Epithelial cell of esophagus (primary cell): Measurements from ENCODE around the gene FECH.
"Not testable (repeated sequence)": the region's sequence is repeated elsewhere in the genome, so short reads cannot be mapped to it uniquely, and the experiment has no call there.

Experiments used
- DNase-seq: peaks from one replicate; pipeline ENCODE4 v3.0.0; 2010; ENCODE audit warnings: low read depth
- H3K4me3 ChIP-seq: 2 replicates; pipeline ENCODE4 v1.5.1; 2011; ENCODE audit warnings: mild to moderate bottlenecking, low read length, control low read depth
- TF ChIP-seq, protein P1 (sequence below): IDR thresholded peaks from 2 replicates; pipeline ENCODE4 v1.5.1; 2011; ENCODE audit warnings: low read depth, mild to moderate bottlenecking, low read length, control low read depth, inconsistent platforms; ENCODE audit not compliant: insufficient read depth; ENCODE audit errors: missing control alignments

The FECH gene

GRCh38 chr18:57627488-57627887 lies 41.0 kb upstream of the FECH start:
- H3K4me3 ChIP-seq: no peak overlapping the region
- TF ChIP-seq, protein P1, sequence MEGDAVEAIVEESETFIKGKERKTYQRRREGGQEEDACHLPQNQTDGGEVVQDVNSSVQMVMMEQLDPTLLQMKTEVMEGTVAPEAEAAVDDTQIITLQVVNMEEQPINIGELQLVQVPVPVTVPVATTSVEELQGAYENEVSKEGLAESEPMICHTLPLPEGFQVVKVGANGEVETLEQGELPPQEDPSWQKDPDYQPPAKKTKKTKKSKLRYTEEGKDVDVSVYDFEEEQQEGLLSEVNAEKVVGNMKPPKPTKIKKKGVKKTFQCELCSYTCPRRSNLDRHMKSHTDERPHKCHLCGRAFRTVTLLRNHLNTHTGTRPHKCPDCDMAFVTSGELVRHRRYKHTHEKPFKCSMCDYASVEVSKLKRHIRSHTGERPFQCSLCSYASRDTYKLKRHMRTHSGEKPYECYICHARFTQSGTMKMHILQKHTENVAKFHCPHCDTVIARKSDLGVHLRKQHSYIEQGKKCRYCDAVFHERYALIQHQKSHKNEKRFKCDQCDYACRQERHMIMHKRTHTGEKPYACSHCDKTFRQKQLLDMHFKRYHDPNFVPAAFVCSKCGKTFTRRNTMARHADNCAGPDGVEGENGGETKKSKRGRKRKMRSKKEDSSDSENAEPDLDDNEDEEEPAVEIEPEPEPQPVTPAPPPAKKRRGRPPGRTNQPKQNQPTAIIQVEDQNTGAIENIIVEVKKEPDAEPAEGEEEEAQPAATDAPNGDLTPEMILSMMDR: no peak
- DNase-seq: peak; percentile 29

GRCh38 chr18:57624988-57625387 lies 38.5 kb upstream of the FECH start:
- DNase-seq: peak; percentile 47
- H3K4me3 ChIP-seq: no peak overlapping the region
- TF ChIP-seq, protein P1: no peak

- peak; percentile 24 for DNase-seq
- TF ChIP-seq, protein P1: no peak
These were observed 34.7 kb upstream of the FECH start for GRCh38 chr18:57621246-57621604.

GRCh38 chr18:57619876-57620275 lies 33.4 kb upstream of the FECH start:
- DNase-seq: no peak
- TF ChIP-seq, protein P1: no peak
- H3K4me3 ChIP-seq: no peak overlapping the region

More at GRCh38 chr18:57621246-57621604, 34.7 kb upstream of the FECH start:
- peak overlapping the region; percentile 95 for H3K4me3 ChIP-seq

DNA sequence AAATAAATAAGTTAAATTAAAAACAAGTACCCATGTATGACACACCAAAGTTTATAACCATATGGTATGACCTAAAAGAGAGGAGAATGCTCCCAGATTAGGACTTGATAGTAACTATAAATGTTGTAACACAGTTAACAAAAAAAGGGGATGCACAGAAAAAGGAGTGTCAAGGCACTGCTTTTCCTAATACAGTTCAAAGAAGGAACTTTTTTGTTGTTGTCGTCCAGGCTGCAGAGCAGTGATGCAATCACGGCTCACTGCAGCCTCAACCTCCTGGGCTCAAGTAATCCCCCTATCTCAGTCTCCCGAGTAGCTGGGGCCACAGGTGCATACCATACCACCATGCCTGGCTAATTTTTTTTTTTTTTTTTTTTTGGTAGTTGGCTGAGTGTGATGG lies 32.4 kb upstream of the FECH start:
- DNase-seq: no peak
- TF ChIP-seq, protein P1: no peak
- no peak overlapping the region for H3K4me3 ChIP-seq

GRCh38 chr18:57603871-57604270 lies 17.4 kb upstream of the FECH start:
- no peak overlapping the region for H3K4me3 ChIP-seq
- TF ChIP-seq, protein P1: no peak
- DNase-seq: no peak

DNA sequence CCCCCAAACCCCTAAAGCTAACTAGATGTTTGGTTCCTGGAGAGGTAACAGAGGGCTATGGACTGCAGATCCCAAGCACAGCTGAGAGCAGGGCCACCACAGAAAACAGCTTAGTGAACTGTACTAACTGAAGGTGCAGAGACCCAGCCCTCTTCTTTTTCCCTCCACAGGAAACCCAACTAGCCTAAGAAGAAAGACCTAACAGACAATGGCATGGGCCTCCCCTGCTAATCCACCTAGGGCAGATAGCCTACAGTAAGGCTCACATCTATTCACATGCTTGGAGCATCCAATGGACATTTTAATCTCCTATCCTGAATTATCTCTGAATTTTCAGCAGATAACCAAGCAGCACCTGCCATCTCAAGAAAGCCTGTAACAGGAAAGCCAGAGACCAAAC lies 8.8 kb upstream of the FECH start:
- H3K4me3 ChIP-seq: no peak overlapping the region
- DNase-seq: no peak
- TF ChIP-seq, protein P1: no peak

DNA sequence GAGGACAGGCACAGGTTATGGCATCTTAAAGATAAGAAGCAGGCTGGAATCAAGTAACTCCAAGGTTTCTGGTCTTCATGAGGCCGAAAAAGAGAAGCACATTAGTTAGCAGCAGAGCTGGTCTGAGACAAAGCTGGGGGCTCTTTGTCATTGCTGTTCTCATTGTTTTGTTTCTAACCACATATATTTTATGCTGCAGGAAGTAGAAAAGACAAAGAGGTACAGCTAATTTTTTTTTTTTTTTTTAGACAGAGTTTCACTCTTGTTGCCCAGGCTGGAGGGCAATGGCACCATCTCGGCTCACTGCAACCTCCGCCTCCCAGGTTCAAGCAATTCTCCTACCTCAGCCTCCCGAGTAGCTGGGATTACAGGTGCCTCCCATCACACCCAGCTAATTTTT lies 6.2 kb upstream of the FECH start:
- H3K4me3 ChIP-seq, DNase-seq: not testable (repeated sequence)
